Osteocyte (in vitro differentiated cells): Measurements from ENCODE around the gene JAM3. TPM values are rescaled to one million over a fixed set of nuclear protein-coding genes. Genes with fewer than 3 reads are reported as not detected.

Experiments used
- DNase-seq: peaks from one replicate; pipeline ENCODE4 v3.0.0; 2021; ENCODE audit warnings: mixed read lengths; ENCODE audit not compliant: unreplicated experiment; ENCODE audit errors: extremely low spot score
- H3K27ac Mint-ChIP-seq: one replicate; pipeline ENCODE4 v1.8.0; 2021; ENCODE audit warnings: mild to moderate bottlenecking, mixed read lengths; ENCODE audit not compliant: unreplicated experiment
- H3K27me3 Mint-ChIP-seq: one replicate; pipeline ENCODE4 v1.8.0; 2021; ENCODE audit warnings: mixed read lengths; ENCODE audit not compliant: unreplicated experiment
- H3K36me3 Mint-ChIP-seq: one replicate; pipeline ENCODE4 v1.8.0; 2021; ENCODE audit warnings: mixed read lengths; ENCODE audit not compliant: unreplicated experiment
- H3K4me1 Mint-ChIP-seq: one replicate; pipeline ENCODE4 v1.8.0; 2021; ENCODE audit warnings: mixed read lengths; ENCODE audit not compliant: unreplicated experiment
- H3K4me3 Mint-ChIP-seq: one replicate; pipeline ENCODE4 v1.8.0; 2021; ENCODE audit warnings: mild to moderate bottlenecking, moderate library complexity, mixed read lengths; ENCODE audit not compliant: unreplicated experiment
- H3K9me3 Mint-ChIP-seq: one replicate; pipeline ENCODE4 v1.8.0; 2021; ENCODE audit warnings: mixed read lengths; ENCODE audit not compliant: unreplicated experiment
- total RNA-seq: library from RNA; stranded (reverse); gene quantifications from 2 replicates; pipeline ENCODE4 v1.2.1, GENCODE V29; 2021
- TF ChIP-seq, protein P1 (sequence below): fragments of 200-600 bp; sonication (generic); IDR thresholded peaks from 2 replicates; pipeline ENCODE4 v1.5.0; 2021; ENCODE audit warnings: antibody characterized with exemption, mild to moderate bottlenecking, moderate library complexity

JAM3 gene
- total RNA-seq, 1 donor from 2014 or later = 177 TPM

DNA sequence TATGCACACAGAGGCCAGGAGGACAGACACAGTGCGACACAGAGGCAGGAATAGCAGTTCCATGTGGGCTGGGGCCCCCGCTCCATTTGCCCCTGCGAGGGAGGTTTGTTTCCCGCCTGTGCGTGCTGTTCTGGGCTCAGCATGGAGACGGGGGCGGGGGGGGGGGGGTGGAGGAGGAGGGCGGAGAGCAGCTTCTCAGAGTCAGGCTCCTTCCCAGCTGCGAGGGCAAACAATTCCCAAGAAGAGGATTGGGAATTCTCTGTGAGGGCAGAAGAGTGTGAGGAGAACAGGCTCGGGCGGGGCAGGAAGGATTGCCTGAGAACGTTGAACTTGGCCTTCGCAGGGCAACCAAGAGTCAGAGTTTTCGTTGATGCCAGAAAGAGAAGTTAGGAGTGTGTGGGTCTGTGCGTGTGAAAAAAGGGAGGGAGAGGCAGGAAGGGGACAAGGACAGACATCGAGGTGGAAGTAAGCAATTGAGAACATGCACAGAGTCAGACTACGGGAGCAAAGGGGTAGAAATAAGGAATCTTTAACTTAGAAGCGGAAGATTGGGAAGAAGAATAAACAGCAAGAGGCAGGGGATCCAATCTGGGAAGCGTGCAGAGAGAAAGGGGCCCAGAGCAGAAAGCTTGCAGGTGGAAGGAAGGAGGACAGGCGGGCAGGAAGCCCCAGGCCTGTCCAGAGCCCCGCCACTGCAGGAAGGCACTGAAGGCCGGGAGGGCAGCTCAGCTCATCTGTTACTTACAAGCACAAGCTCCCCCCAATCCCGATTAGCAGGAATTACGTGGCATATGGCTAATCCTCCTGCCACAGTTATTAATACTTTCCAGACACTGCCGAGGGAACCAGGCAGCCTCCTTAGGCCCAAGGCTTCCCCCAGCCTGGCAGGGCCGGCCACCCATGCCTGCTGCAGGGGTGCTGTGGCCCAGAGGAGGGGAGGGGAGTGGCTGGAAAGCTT is 15.6 kb upstream of the JAM3 start:
- Mint-ChIP-seq H3K27ac (peak overlapping the region; percentile 7), H3K9me3 (no peaks in the 10 kb centered on the region), H3K27me3 (peaks cover 2% of the 10 kb centered on the region), H3K36me3 (no peaks in the 10 kb centered on the region), H3K4me3 (no peak overlapping the region), H3K4me1 (peaks cover 18% of the 10 kb centered on the region)
- DNase-seq = no peak
- TF ChIP-seq, protein P1, sequence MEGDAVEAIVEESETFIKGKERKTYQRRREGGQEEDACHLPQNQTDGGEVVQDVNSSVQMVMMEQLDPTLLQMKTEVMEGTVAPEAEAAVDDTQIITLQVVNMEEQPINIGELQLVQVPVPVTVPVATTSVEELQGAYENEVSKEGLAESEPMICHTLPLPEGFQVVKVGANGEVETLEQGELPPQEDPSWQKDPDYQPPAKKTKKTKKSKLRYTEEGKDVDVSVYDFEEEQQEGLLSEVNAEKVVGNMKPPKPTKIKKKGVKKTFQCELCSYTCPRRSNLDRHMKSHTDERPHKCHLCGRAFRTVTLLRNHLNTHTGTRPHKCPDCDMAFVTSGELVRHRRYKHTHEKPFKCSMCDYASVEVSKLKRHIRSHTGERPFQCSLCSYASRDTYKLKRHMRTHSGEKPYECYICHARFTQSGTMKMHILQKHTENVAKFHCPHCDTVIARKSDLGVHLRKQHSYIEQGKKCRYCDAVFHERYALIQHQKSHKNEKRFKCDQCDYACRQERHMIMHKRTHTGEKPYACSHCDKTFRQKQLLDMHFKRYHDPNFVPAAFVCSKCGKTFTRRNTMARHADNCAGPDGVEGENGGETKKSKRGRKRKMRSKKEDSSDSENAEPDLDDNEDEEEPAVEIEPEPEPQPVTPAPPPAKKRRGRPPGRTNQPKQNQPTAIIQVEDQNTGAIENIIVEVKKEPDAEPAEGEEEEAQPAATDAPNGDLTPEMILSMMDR = no peak

DNA sequence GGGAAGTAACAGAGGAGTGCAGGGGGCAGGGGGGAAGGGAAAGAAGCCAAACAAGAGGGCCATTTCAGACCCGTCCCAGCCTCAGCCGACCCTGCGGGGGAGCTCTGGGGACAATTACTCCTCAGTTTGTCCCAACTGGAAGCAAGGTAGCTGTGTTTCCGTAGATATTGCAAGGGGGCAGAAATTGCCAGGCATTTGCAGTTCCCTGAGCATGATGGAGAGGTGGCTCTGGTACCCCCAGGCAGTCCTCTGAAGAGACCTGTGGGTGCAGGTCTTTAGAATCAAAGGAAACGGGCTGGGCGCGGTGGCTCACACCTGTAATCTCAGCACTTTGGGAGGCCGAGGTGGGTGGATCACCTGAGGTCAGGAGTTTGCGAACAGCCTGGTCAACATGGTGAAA is 13.8 kb upstream of the JAM3 start:
- no peaks in the 10 kb centered on the region for H3K9me3 Mint-ChIP-seq
- peaks cover 14% of the 10 kb centered on the region for H3K4me1 Mint-ChIP-seq
- H3K4me3 Mint-ChIP-seq = no peak overlapping the region
- H3K27me3 Mint-ChIP-seq = peaks cover 8% of the 10 kb centered on the region
- H3K27ac Mint-ChIP-seq = no peak overlapping the region
- DNase-seq = peak; percentile 76
- no peaks in the 10 kb centered on the region for H3K36me3 Mint-ChIP-seq
- TF ChIP-seq, protein P1 = no peak

DNA sequence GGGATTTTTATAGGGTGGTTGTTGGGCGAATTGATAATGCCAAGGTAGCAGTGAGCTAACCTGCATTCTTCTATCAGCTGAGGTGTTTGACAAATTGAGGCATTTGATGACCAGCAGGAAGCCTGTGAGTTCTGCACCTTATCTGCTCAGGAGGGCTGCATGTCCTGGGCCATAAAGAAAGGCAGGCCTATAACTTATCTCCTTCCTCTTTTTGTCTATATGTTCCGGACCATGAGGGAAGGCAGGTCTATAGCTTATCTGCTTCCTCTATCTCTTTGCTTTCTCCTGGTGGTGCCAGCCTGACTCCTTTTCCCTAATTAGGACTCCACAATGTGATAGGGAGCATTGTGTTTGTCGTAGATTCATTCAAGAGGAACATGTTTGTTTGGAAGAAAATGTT is 8.6 kb upstream of the JAM3 start:
- Mint-ChIP-seq H3K36me3 (no peaks in the 10 kb centered on the region), H3K9me3 (no peaks in the 10 kb centered on the region), H3K27ac (no peak overlapping the region), H3K4me1 (no peaks in the 10 kb centered on the region), H3K4me3 (no peak overlapping the region), H3K27me3 (peaks cover 24% of the 10 kb centered on the region)
- TF ChIP-seq, protein P1 = no peak
- peak; percentile 5 for DNase-seq

DNA sequence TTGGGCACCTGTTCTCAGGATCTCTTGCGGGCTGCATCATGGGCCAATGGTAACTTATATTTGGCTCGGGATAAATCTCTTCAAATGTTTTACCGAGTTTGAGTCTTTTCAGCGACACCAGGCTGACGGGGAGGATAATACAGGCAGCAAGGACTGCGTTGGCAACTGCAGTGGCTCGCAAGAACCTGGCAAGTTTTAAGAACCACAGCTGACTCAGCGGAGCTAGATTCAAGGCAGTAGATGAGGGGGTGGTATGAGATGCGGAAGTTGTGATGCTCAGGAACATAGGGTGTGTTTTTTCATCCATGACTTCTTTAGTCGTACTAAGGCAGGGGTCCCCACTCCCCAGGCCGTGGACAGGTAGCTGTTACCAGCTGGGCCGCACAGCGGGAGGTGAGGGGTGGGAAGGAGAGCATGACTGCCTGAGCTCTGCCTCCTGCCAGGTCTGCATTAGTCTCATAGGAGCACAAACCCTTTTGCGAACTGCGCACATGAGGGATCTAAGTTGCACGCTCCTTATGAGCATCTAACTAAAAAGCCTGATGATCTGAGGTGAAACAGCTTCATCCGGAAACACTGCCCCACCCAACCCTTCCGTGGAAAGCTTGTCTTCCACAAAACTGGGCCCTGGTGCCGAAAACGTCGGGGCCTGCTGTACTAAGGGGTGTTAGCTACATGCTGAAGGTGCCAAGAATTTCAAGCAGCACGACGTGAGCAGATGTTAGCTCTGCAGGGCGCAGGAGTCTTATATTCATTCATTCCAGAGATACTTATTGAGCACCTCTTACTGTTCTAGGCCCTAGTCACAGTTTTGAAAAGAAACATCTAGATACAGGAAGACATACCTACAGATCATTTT is 6.4 kb upstream of the JAM3 start:
- no peaks in the 10 kb centered on the region for H3K9me3 Mint-ChIP-seq
- no peak overlapping the region for H3K4me3 Mint-ChIP-seq
- no peak overlapping the region for H3K27ac Mint-ChIP-seq
- peak; percentile 77 for DNase-seq
- TF ChIP-seq, protein P1 = no peak
- H3K27me3 Mint-ChIP-seq = peaks cover 45% of the 10 kb centered on the region
- H3K36me3 Mint-ChIP-seq = no peaks in the 10 kb centered on the region
- H3K4me1 Mint-ChIP-seq = no peaks in the 10 kb centered on the region

DNA sequence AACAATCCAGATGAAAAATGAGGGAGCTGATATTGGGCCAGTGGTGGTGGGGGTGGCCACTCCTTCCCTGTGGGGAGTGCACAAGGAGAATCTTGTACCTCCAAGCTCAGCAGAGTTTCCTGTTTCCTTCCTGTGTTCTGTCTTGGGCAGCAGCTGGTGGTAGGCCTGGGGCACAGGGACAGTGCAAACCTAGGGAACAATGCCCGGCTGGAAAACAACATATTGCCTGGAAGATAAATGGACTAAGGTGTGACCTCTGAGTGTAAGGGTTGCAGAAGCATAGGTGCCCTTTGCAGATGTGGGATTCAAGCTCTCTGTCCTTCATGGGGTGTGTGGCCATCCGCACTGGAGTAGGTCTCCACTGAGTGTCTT is 5.8 kb upstream of the JAM3 start:
- Mint-ChIP-seq H3K4me3 (no peak overlapping the region), H3K36me3 (no peaks in the 10 kb centered on the region), H3K4me1 (no peaks in the 10 kb centered on the region), H3K9me3 (no peaks in the 10 kb centered on the region), H3K27me3 (peaks cover 48% of the 10 kb centered on the region), H3K27ac (no peak overlapping the region)
- TF ChIP-seq, protein P1 = no peak
- peak; percentile 51 for DNase-seq
